Stimulated activated CD4-positive, alpha-beta T cell treated with anti-CD3 and anti-CD28 coated beads, Interleukin-4, amount 100 ng/mL, for 4 hours (primary cell): ENCODE results near the gene TNP1.

ENCODE experiments used
- DNase-seq, 2 experiments: peaks; one replicate each; pipeline ENCODE4 v3.0.0-alpha.2; 2020

The TNP1 gene

GRCh38 chr2:216837740-216838139 is 22.1 kb downstream of the TNP1 start:
- DNase-seq: no peak

DNA sequence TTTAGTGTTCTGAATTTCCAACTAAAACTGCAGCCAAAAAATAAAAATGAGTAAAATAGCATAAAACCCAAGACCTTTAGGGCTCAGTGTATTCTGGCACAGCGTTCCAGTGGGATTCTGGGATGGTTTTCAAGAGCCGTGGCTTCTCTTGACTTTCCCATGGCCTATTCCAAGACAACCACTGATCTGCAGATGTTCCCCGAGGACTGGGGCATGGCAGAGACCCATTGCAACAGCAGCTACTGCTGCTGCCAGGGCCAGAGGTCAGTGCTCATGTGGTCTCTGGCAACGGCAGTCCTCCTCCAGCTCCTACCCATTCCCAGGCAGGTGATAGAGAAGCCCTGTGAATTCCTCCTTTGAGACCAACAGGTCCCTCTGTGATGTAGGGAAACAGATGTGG is 26.8 kb downstream of the TNP1 start:
- DNase-seq: no peak

DNA sequence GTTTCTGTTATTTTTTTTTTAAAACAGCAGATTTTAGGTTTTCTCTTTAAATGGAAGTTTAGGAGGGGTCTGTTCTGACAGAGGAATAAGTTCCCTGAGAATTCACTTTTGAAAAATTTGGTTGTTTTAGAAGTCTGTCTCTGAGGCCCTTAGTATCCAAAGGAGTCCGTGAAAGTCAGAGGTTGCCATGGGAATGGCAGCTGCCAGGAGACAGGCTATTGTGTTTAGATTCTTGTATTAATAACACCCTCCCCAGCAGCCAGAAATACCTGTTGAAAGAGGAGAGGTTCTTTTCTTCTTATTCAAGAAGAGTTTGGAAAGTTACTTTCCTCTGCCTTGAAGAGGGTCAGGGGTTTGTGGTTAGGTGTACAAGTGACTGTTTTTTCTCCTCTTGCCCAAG is 29.5 kb downstream of the TNP1 start:
- DNase-seq: no peak

- no peak for DNase-seq
These were observed 30.3 kb downstream of the TNP1 start for GRCh38 chr2:216829533-216829932.

DNA sequence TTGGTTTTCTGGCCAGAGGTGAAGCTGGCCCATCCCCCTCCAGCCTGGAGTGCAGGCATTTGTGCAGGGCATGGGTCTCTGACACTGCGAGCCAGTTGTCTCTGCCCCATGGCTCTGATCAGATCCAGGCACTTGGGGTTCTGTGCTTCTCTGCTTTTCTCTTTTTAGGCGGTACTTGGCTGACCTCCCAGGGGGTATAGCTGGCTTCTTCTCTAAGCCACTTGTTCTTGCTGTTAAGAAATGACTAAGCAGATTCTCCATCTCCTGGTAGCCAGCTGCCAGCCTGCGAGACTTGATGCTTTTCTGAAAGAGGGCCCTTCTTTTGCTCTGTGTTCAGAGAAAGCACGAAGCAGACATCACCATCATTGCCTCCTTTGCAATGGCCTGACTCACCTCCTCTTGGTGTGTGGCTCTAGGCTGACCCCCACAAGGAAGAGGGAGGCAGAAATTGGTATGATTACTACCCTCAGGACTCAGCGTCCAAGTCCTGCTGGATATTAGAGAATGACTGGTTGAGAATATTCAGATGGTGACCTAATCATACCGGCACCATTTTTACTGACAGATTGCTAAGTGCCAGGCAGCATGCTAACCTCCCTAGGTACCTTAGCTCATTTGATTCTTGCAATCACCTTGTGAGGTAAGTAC is 32.7 kb downstream of the TNP1 start:
- no peak for DNase-seq

DNA sequence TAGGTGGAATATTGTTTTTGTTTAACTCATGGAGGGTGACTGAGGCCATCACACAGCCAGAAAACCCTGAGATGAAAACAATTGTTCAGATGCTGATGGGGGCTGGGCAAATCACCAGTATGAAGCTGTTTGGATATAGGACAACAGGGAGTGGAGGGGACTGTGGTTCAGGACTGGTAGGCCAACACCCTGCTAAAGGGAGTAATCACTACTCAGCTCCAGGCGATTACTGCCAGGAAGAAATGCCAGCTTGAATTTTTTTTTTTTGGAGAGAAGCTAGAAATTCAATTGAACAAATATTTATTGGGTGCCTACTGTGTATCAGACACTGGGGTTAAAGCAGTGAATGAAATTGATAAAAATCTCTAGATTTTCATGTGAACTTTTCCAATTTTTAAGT is 37.4 kb downstream of the TNP1 start:
- DNase-seq: no peak

GRCh38 chr2:216820709-216821108 is 39.2 kb downstream of the TNP1 start:
- DNase-seq: no peak

- no peak for DNase-seq
These were observed 40.1 kb downstream of the TNP1 start for GRCh38 chr2:216819766-216820165.

DNA sequence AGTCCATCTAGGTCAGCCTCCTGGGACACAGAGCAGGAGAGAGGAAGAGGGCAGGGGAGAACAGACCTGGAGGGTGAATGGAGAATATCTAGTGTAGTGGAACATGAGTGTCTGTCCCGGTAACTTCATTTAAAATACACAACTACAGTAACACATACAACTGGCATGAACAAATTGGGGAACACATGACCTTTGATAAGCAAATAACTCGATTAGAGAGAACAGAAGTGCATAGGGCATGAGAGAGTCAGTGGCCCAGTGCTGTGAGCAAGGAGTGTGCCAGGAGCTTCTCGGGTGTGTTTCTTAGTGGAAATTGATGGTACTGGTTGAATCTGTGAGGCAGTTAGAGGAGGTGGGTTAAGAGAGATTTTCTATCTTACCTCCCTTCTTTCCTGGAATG is 40.8 kb downstream of the TNP1 start:
- no peak for DNase-seq

DNA sequence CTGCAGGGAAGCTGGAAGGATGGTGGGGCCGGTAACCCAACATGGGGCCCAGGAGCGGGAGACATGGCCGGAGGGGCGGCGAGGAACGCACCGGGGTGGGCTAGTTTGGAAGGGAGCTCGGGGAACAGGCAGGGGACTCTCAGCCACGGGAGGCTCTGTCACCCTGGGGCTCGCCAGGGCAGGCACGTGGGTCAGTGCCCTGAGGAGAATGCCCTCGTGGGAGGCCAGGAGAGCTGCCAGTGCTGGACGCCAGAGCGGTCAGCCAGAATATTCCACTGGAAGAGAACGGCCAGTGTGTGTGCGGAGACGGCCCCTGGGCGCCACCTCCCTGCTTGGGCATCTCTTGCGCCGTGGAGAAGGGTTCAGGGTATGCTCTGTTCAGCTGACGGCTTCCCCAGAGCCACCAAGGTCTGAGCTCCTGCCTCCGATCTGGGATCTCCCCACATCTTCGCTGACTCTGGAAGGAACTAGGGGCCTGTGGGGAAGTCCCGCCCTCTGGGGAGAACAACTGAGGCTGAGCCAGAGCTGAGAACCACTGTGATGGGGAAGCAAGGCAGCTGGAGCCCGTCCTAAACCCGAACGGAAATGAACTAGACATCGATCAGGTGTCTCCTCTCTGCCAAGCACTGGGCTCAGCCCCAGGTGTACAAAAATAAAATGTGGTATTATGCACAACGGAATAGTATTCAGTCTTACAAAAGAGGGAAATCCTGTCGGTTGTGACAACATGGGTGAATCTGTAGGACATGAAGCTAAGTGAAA is 49.3 kb downstream of the TNP1 start:
- DNase-seq: no peak
